ENCODE measurements around the gene RPS6KA2. TPM values are rescaled to one million over a fixed set of nuclear protein-coding genes. Genes with fewer than 3 reads are reported as not detected.

Gene RPS6KA2
- total and polyA plus RNA-seq, 2 donors (not counting 3 experiments of a cell fraction or from before 2014, with no cell fraction given) = 54.5 to 75.8 TPM

GRCh38 chr6:166671434-166672081, 44.5 kb upstream of the RPS6KA2 start:
- intact Hi-C loops (cut with micrococcal nuclease) = no loop called here
- H3K9me3 ChIP-seq (replicated peaks; ENCODE audit: control insufficient read depth, insufficient read depth, low read length) = no peaks in the 10 kb centered on the region
- no peak overlapping the region for H3K4me3 ChIP-seq (replicated peaks in 1 of 3; ENCODE audit: insufficient read depth in 1 of 3, low read depth in 1 of 3, low read length in 3 of 3)
- no peaks in the 10 kb centered on the region for H3K4me1 ChIP-seq (ENCODE audit: control insufficient read depth, extremely low read depth, insufficient read depth, low read length)
- H4K20me1 ChIP-seq (replicated peaks; ENCODE audit: control insufficient read depth, extremely low read depth, insufficient read depth, low read length) = no peaks in the 10 kb centered on the region
- CTCF ChIA-PET = no interaction called here
- FAIRE-seq = no peak
- no TSS peak for BruUV-seq (replicated peaks)
- H3K4me2 ChIP-seq (ENCODE audit: insufficient read depth, low read length) = no peak overlapping the region
- no peaks in the 10 kb centered on the region for H3K36me3 ChIP-seq (ENCODE audit: control insufficient read depth in 2 of 2, extremely low read depth in 1 of 2, insufficient read depth in 2 of 2, low read length in 2 of 2)
- dilution Hi-C loops (cut with MboI; ENCODE audit: extremely low pct_ligation_motif_present, low sequenced_read_pairs) = no loop called here
- H3K9ac ChIP-seq (replicated peaks; ENCODE audit: extremely low read depth, insufficient read depth, low read length) = no peak overlapping the region
- H2AFZ ChIP-seq (ENCODE audit: low read depth, low read length) = no peak overlapping the region
- POLR2A ChIA-PET = no interaction called here
- H3K79me2 ChIP-seq (ENCODE audit: control insufficient read depth, insufficient read depth, low read length) = no peaks in the 10 kb centered on the region
- no peak for DNase-seq (ENCODE audit: low read depth, low spot score)
- H3K27me3 ChIP-seq (ENCODE audit: control insufficient read depth in 2 of 2, insufficient read depth in 2 of 2, low read length in 2 of 2) = peaks cover 1 to 7% of the 10 kb centered on the region in 2 experiments
- TF ChIP-seq MYC (IDR thresholded peaks at IDR 0.05; ENCODE audit: low read depth, low read length) (no peak), POLR2A (IDR thresholded peaks at IDR 0.05; ENCODE audit: low read depth, low read length) (no peak), EZH2 (IDR thresholded peaks at IDR 0.05; ENCODE audit: borderline replicate concordance, low read depth, low read length, severe bottlenecking) (no peak), FOS (IDR thresholded peaks at IDR 0.05; ENCODE audit: borderline replicate concordance, insufficient read depth, low read length) (no peak), GATA2 (IDR thresholded peaks at IDR 0.05; ENCODE audit: insufficient read depth, insufficient read length, low read depth, low read length) (no peak), JUN (IDR thresholded peaks at IDR 0.05; ENCODE audit: borderline replicate concordance, insufficient read depth, insufficient read length, low read depth) (no peak), POLR2AphosphoS5 (IDR thresholded peaks at IDR 0.05; ENCODE audit: insufficient read depth, low read depth, low read length) (no peak)
- TF ChIP-seq, protein P1, sequence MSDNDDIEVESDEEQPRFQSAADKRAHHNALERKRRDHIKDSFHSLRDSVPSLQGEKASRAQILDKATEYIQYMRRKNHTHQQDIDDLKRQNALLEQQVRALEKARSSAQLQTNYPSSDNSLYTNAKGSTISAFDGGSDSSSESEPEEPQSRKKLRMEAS (IDR thresholded peaks at IDR 0.05; ENCODE audit: insufficient read depth, insufficient read length) = no peak
- TF ChIP-seq, protein P2, sequence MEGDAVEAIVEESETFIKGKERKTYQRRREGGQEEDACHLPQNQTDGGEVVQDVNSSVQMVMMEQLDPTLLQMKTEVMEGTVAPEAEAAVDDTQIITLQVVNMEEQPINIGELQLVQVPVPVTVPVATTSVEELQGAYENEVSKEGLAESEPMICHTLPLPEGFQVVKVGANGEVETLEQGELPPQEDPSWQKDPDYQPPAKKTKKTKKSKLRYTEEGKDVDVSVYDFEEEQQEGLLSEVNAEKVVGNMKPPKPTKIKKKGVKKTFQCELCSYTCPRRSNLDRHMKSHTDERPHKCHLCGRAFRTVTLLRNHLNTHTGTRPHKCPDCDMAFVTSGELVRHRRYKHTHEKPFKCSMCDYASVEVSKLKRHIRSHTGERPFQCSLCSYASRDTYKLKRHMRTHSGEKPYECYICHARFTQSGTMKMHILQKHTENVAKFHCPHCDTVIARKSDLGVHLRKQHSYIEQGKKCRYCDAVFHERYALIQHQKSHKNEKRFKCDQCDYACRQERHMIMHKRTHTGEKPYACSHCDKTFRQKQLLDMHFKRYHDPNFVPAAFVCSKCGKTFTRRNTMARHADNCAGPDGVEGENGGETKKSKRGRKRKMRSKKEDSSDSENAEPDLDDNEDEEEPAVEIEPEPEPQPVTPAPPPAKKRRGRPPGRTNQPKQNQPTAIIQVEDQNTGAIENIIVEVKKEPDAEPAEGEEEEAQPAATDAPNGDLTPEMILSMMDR (IDR thresholded peaks at IDR 0.05; ENCODE audit: extremely low read depth in 1 of 2, insufficient read depth in 1 of 2, low read depth in 1 of 2, low read length in 2 of 2) = no peak
- H3K27ac ChIP-seq (ENCODE audit: insufficient read depth, low read depth, low read length) = no peak overlapping the region
- H3K9me1 ChIP-seq (replicated peaks; ENCODE audit: control insufficient read depth, extremely low read depth, insufficient read depth, low read length) = no peaks in the 10 kb centered on the region

Data from endothelial cell of umbilical vein (primary cell).